K562 (cell line): Measurements from ENCODE around the gene RAMP2. TPM values are rescaled to one million over a fixed set of nuclear protein-coding genes. Genes with fewer than 3 reads are reported as not detected.

Experiments
- FIP1L1 ChIP-seq: fragments of 200-400 bp; formaldehyde crosslinking; IDR thresholded peaks from 2 replicates; pipeline ENCODE4 v1.6.1; 2018; ENCODE audit warnings: mild to moderate bottlenecking, low read depth, low read length; ENCODE audit not compliant: poor library complexity, severe bottlenecking
- MAFG ChIP-seq: fragments of 450-650 bp; conservative IDR thresholded peaks from 2 replicates; pipeline ENCODE4 v1.6.1; 2016; ENCODE audit warnings: missing genetic modification characterization, missing compliant biosample characterization
- NEUROD1 ChIP-seq: fragments of 150-350 bp; IDR thresholded peaks from 2 replicates; pipeline ENCODE4 v1.6.1; 2014; ENCODE audit warnings: borderline replicate concordance, low read length, low read depth; ENCODE audit not compliant: partially characterized antibody
- RAD21 ChIP-seq, 2 experiments: fragments of 250-450 bp in 1 of 2; fragments of 450-650 bp in 1 of 2; sonication (Bioruptor Pico) in 1 of 2; formaldehyde crosslinking in 1 of 2; IDR thresholded peaks in 1 of 2; conservative IDR thresholded peaks in 1 of 2; 2 replicates each; pipeline versions ENCODE4 v1.4.0 to v1.8.0; 2020 to 2022; ENCODE audit warnings: mild to moderate bottlenecking in 2 of 2, moderate library complexity in 1 of 2
- SAFB ChIP-seq: fragments of 200-400 bp; formaldehyde crosslinking; IDR thresholded peaks from 2 replicates; pipeline ENCODE4 v1.6.1; 2017; ENCODE audit warnings: low read depth, low read length, borderline replicate concordance
- SAFB2 ChIP-seq: fragments of 200-400 bp; formaldehyde crosslinking; IDR thresholded peaks from 2 replicates; pipeline ENCODE4 v1.6.1; 2018; ENCODE audit warnings: borderline replicate concordance, low read length, low read depth, moderate library complexity; ENCODE audit not compliant: severe bottlenecking
- SNRNP70 ChIP-seq: fragments of 200-400 bp; formaldehyde crosslinking; optimal IDR thresholded peaks from 2 replicates; pipeline ENCODE3; 2017; ENCODE audit warnings: low read depth, low read length
- SRSF9 ChIP-seq: fragments of 200-400 bp; formaldehyde crosslinking; IDR thresholded peaks from 2 replicates; pipeline ENCODE4 v1.6.1; 2017; ENCODE audit warnings: low read depth, low read length, borderline replicate concordance
- TGIF2 ChIP-seq: sonication (generic); formaldehyde crosslinking; IDR thresholded peaks from 2 replicates; pipeline ENCODE4 v1.8.1; 2022; ENCODE audit warnings: mild to moderate bottlenecking, missing genetic modification reagents, moderate library complexity
- ZKSCAN8 ChIP-seq: fragments of 200-800 bp; sonication (Bioruptor generic); IDR thresholded peaks from 2 replicates; pipeline ENCODE4 v1.6.1; 2016; ENCODE audit warnings: missing genetic modification characterization, missing compliant biosample characterization
- ZNF695 ChIP-seq: fragments of 450-650 bp; formaldehyde crosslinking; IDR thresholded peaks from 2 replicates; pipeline ENCODE4 v1.4.0; 2020; ENCODE audit warnings: mild to moderate bottlenecking, moderate library complexity
- ZNF75A ChIP-seq: fragments of 450-650 bp; formaldehyde crosslinking; IDR thresholded peaks from 2 replicates; pipeline ENCODE4 v1.4.0; 2020; ENCODE audit warnings: mild to moderate bottlenecking
- polyA plus RNA-seq, 8 experiments: library from polyadenylated mRNA; depleted of rRNA in 4 of 8; stranded (reverse) in 5 of 8; unstranded in 3 of 8; fragments of >200 nt; fragmentation: Nextera tagmentation in 2 of 8; fragmentation: Illumina TruSeq in 1 of 8; extraction: Ambion mirVana in 2 of 8; extraction: Trizol in 1 of 8; gene quantifications; 2 replicates each; pipeline versions ENCODE4 v1.2.1 to v1.2.3, GENCODE V29; 2011 to 2014; ENCODE audit warnings: inconsistent platforms in 1 of 8, missing spikeins in 1 of 8
- total RNA-seq, 7 experiments: library from RNA; depleted of rRNA in 6 of 7; stranded (reverse); fragments of >200 nt in 6 of 7; fragmentation: Illumina TruSeq in 2 of 7; extraction: Trizol in 2 of 7; gene quantifications; 2 replicates each; pipeline versions ENCODE4 v1.2.1 to v1.2.3, GENCODE V29; 2011 to 2021; ENCODE audit warnings: low replicate concordance in 1 of 7
- TF ChIP-seq, protein P1 (sequence below): fragments of 250-450 bp; sonication (Bioruptor Pico); IDR thresholded peaks from 2 replicates; pipeline ENCODE4 v1.4.0; 2020; ENCODE audit warnings: mild to moderate bottlenecking, moderate library complexity, borderline replicate concordance
- TF ChIP-seq, protein P2 (sequence below), 2 experiments: fragments of 450-650 bp in 1 of 2; IDR thresholded peaks; 2 replicates each; pipeline ENCODE4 v1.6.1; 2011 to 2017; ENCODE audit warnings: low read depth in 2 of 2, antibody characterized with exemption in 1 of 2, borderline replicate concordance in 1 of 2, low read length in 1 of 2, mild to moderate bottlenecking in 1 of 2, mixed read lengths in 1 of 2; ENCODE audit not compliant: control insufficient read depth in 1 of 2
- TF ChIP-seq, protein P3 (sequence below): fragments of 250-450 bp; sonication (Bioruptor Pico); IDR thresholded peaks from 2 replicates; pipeline ENCODE4 v1.5.0; 2020; ENCODE audit warnings: mild to moderate bottlenecking, borderline replicate concordance
- TF ChIP-seq, protein P4 (sequence below): sonication (generic); IDR thresholded peaks from 2 replicates; pipeline ENCODE4 v1.6.1; 2016

The RAMP2 gene
- total and polyA plus RNA-seq, 9 of the 15 experiments (the other 6 are each of a cell fraction or from before 2014, with no cell fraction given): not detected

DNA sequence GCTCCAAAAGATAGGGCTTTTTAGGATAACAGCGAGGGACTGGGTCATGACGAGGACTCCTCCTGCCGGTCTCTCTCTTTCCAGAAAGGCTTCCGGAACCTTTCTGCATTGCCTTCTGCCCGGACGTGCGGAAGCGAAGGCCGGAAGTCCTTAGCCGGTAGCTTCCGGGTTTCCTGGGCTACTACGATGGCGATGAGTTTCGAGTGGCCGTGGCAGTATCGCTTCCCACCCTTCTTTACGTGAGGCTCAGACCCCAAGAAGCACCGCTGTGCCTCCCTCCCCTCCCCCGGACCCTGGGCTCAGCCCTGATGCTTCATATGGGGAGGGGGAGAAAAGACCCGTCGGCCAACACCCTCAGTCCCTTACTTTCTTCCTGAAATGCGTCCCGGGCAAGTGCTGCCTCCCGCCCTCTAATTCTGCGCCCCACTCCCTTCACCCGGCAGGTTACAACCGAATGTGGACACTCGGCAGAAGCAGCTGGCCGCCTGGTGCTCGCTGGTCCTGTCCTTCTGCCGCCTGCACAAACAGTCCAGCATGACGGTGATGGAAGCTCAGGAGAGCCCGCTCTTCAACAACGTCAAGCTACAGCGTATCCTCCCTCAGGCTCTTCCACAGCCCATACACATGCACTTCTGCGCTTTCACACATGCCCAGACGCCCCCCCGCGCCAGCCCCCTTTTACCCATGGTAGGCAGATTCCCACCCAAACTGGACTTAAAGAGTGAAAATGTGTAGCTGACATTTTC is 12.4 kb downstream of the RAMP2 start, which contains the start of gene VPS25 (continued):
- TF ChIP-seq, protein P1, sequence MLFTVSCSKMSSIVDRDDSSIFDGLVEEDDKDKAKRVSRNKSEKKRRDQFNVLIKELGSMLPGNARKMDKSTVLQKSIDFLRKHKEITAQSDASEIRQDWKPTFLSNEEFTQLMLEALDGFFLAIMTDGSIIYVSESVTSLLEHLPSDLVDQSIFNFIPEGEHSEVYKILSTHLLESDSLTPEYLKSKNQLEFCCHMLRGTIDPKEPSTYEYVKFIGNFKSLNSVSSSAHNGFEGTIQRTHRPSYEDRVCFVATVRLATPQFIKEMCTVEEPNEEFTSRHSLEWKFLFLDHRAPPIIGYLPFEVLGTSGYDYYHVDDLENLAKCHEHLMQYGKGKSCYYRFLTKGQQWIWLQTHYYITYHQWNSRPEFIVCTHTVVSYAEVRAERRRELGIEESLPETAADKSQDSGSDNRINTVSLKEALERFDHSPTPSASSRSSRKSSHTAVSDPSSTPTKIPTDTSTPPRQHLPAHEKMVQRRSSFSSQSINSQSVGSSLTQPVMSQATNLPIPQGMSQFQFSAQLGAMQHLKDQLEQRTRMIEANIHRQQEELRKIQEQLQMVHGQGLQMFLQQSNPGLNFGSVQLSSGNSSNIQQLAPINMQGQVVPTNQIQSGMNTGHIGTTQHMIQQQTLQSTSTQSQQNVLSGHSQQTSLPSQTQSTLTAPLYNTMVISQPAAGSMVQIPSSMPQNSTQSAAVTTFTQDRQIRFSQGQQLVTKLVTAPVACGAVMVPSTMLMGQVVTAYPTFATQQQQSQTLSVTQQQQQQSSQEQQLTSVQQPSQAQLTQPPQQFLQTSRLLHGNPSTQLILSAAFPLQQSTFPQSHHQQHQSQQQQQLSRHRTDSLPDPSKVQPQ (CRISPR knock-in tag): no peak
- TF ChIP-seq ZNF75A (CRISPR knock-in tag) (no peak), RAD21 (CRISPR knock-in tag; conservative IDR thresholded peaks at IDR 0.05 in 1 of 2, IDR thresholded peaks at IDR 0.05 in 1 of 2) (peak; percentile 11 to 43; a peak in 2 of 4 replicates), SAFB2 (no peak), SRSF9 (no peak), SAFB (no peak), ZNF695 (CRISPR knock-in tag) (no peak), FIP1L1 (no peak), ZKSCAN8 (CRISPR knock-in tag) (no peak), NEUROD1 (peak; percentile 62), MAFG (tag) (no peak), SNRNP70 (no peak), TGIF2 (CRISPR knock-in tag) (no peak)
- TF ChIP-seq, protein P2, sequence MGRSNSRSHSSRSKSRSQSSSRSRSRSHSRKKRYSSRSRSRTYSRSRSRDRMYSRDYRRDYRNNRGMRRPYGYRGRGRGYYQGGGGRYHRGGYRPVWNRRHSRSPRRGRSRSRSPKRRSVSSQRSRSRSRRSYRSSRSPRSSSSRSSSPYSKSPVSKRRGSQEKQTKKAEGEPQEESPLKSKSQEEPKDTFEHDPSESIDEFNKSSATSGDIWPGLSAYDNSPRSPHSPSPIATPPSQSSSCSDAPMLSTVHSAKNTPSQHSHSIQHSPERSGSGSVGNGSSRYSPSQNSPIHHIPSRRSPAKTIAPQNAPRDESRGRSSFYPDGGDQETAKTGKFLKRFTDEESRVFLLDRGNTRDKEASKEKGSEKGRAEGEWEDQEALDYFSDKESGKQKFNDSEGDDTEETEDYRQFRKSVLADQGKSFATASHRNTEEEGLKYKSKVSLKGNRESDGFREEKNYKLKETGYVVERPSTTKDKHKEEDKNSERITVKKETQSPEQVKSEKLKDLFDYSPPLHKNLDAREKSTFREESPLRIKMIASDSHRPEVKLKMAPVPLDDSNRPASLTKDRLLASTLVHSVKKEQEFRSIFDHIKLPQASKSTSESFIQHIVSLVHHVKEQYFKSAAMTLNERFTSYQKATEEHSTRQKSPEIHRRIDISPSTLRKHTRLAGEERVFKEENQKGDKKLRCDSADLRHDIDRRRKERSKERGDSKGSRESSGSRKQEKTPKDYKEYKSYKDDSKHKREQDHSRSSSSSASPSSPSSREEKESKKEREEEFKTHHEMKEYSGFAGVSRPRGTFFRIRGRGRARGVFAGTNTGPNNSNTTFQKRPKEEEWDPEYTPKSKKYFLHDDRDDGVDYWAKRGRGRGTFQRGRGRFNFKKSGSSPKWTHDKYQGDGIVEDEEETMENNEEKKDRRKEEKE (IDR thresholded peaks at IDR 0.05; ENCODE audit: borderline replicate concordance in 1 of 2, control insufficient read depth in 1 of 2, low read depth in 2 of 2, low read length in 1 of 2): peak in 1 of 2 experiments; percentile 95; a peak in 2 of 4 replicates
- TF ChIP-seq, protein P3, sequence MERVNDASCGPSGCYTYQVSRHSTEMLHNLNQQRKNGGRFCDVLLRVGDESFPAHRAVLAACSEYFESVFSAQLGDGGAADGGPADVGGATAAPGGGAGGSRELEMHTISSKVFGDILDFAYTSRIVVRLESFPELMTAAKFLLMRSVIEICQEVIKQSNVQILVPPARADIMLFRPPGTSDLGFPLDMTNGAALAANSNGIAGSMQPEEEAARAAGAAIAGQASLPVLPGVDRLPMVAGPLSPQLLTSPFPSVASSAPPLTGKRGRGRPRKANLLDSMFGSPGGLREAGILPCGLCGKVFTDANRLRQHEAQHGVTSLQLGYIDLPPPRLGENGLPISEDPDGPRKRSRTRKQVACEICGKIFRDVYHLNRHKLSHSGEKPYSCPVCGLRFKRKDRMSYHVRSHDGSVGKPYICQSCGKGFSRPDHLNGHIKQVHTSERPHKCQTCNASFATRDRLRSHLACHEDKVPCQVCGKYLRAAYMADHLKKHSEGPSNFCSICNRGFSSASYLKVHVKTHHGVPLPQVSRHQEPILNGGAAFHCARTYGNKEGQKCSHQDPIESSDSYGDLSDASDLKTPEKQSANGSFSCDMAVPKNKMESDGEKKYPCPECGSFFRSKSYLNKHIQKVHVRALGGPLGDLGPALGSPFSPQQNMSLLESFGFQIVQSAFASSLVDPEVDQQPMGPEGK: no peak
- TF ChIP-seq, protein P4, sequence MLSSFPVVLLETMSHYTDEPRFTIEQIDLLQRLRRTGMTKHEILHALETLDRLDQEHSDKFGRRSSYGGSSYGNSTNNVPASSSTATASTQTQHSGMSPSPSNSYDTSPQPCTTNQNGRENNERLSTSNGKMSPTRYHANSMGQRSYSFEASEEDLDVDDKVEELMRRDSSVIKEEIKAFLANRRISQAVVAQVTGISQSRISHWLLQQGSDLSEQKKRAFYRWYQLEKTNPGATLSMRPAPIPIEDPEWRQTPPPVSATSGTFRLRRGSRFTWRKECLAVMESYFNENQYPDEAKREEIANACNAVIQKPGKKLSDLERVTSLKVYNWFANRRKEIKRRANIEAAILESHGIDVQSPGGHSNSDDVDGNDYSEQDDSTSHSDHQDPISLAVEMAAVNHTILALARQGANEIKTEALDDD: no peak
